Skeletal muscle satellite cell (primary cell): ENCODE measurements around the gene NPIPB8.
"Not testable (repeated sequence)": the region's sequence is repeated elsewhere in the genome, so short reads cannot be mapped to it uniquely, and the experiment has no call there.

Experiments used
- H3K27me3 ChIP-seq: 2 replicates; pipeline ENCODE4 v1.7.0; 2013; ENCODE audit warnings: low read length; ENCODE audit not compliant: control insufficient read depth, insufficient read depth
- H3K36me3 ChIP-seq: 2 replicates; pipeline ENCODE4 v1.7.0; 2013; ENCODE audit warnings: mild to moderate bottlenecking, control low read depth, low read length; ENCODE audit not compliant: insufficient read depth
- H3K4me1 ChIP-seq: 2 replicates; pipeline ENCODE4 v1.7.0; 2013; ENCODE audit warnings: low read length; ENCODE audit not compliant: control insufficient read depth, insufficient read depth
- H3K4me2 ChIP-seq: 2 replicates; pipeline ENCODE4 v1.7.0; 2013; ENCODE audit warnings: mild to moderate bottlenecking, low read length
- H3K4me3 ChIP-seq: 2 replicates; pipeline ENCODE4 v1.7.0; 2013; ENCODE audit warnings: low read length
- H3K9ac ChIP-seq: 2 replicates; pipeline ENCODE4 v1.7.0; 2013; ENCODE audit warnings: mild to moderate bottlenecking, low read depth, low read length, moderate library complexity
- H3K9me3 ChIP-seq: replicated peaks from 2 replicates; pipeline ENCODE4 v1.7.0; 2013; ENCODE audit warnings: mild to moderate bottlenecking, control low read depth, low read length

The NPIPB8 gene

DNA sequence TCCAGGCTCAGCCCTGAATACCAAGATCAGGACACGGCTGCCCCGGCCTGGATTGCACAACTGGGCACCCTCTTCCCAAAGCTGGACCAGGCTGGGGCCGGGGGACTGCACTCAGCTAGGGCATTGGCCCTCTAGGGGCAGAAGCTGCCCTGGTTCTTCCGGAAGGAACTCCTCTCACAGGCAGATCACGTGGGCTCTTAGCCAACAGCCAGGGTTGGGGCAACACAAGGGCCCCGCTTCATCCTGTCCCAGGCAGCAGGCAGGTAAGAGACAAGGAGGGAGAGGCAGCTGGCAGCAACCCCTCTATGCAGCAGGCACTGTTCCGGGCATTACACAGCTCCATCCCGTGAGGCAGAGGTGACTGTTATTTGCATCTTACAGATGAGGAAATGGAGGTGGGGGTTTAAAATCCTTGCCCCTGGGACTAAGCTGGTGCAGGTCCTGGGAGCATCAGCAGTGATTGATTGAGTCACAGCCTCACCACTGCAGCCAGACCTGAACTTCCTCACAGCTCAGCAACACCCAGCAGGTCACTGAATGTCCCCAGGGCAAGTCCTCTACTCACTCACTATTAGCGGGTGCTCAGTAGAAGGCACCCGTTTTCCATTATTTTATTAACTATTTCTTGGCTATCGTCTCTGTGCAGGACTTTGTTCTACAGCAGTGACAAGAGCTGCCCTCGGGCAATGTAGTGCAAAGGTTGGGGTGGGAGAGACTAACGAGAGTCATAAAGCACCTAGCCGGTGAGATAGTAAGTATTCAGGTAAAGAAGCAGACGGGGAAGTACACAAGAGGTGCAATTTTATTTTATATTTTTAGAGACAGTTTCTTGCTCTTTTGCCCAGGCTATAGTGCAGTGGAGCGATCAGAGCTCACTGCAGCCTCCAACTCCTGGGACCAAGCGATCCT is 38.2 kb upstream of the NPIPB8 start:
- not testable (repeated sequence) for H3K4me3 ChIP-seq, H3K4me1 ChIP-seq, H3K36me3 ChIP-seq, H3K4me2 ChIP-seq, H3K9me3 ChIP-seq, H3K9ac ChIP-seq
- peaks cover 22% of the 10 kb centered on the region for H3K27me3 ChIP-seq

DNA sequence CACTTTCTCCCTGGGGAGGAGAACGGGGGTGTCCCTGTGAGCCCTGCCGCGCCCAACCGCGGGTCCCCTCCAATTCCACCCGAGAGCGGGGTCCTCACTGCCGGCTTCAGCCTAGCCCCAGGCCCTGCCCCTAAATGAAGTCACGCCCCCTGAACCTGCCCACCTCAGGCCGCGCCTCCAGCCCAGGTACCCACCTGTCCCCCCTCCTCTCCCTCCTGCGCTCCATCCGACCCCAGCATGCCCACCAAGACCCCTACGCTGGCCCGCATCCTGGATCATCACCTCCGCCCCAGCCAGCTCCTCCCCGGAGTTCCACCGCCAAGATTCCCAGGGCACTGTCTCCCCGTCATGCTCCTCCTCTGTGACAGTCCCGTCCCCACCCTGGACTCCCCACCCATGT is 36.9 kb upstream of the NPIPB8 start:
- H3K4me2 ChIP-seq: not testable (repeated sequence)

DNA sequence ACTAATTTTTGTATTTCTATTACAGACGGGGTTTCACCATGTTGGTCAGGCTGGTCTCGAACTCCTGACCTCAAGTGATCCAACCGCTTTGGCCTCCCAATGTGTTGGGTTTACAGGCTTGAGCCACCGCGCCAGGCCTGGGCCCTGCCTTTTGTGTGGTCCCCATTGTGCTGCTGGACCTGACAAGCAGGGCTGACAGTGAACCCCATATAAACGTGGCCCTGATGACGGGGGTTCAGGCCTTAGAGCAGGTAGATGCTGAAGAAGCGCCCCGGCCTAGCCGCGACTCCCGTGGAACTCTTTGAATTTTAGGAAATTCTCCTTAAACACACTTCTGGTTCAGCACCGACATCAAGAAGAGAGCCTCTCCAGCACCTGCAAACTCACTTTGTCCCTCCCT is 36.3 kb upstream of the NPIPB8 start:
- H3K27me3 ChIP-seq: peaks cover 22% of the 10 kb centered on the region
- not testable (repeated sequence) for H3K4me3 ChIP-seq, H3K9ac ChIP-seq, H3K4me2 ChIP-seq, H3K4me1 ChIP-seq, H3K36me3 ChIP-seq, H3K9me3 ChIP-seq

More for the DNA sequence above, 36.9 kb upstream of the NPIPB8 start:
- H3K27me3 ChIP-seq: peaks cover 22% of the 10 kb centered on the region
- H3K4me3 ChIP-seq, H3K4me1 ChIP-seq, H3K36me3 ChIP-seq, H3K9me3 ChIP-seq, H3K9ac ChIP-seq: not testable (repeated sequence)

- H3K9me3 ChIP-seq, H3K36me3 ChIP-seq, H3K4me3 ChIP-seq, H3K9ac ChIP-seq, H3K4me1 ChIP-seq, H3K4me2 ChIP-seq: not testable (repeated sequence)
- peaks cover 22% of the 10 kb centered on the region for H3K27me3 ChIP-seq
These were observed 35.8 kb upstream of the NPIPB8 start for GRCh38 chr16:28602062-28602461.

DNA sequence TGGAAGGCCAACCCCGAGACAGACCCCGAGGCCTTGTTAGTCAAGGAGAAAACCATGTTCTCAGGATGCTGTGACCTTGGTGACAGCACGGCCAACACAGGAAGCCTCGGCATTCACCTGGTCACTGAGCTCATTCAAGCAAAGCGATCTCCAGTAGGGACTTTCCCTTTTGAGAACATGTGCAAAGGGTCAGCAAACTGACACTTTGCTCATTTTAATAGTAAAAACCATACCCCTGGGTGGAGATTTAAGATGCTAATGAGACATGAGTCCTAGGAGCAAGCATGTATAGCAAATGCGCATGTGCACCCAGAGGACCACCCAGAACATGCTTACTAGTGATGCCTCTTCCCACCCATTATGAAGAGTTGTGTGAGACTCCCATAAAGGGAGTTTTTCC is 35.3 kb upstream of the NPIPB8 start:
- Histone ChIP-seq H3K4me2 (no peak overlapping the region), H3K9ac (no peak overlapping the region), H3K27me3 (peaks cover 20% of the 10 kb centered on the region), H3K9me3 (no peaks in the 10 kb centered on the region), H3K4me3 (no peak overlapping the region), H3K36me3 (no peaks in the 10 kb centered on the region), H3K4me1 (no peaks in the 10 kb centered on the region)

- no peak overlapping the region for H3K4me2 ChIP-seq
- no peaks in the 10 kb centered on the region for H3K4me1 ChIP-seq
- H3K27me3 ChIP-seq: peaks cover 16% of the 10 kb centered on the region
- H3K4me3 ChIP-seq: no peak overlapping the region
- no peaks in the 10 kb centered on the region for H3K9me3 ChIP-seq
- H3K9ac ChIP-seq: no peak overlapping the region
- H3K36me3 ChIP-seq: no peaks in the 10 kb centered on the region
These were observed 34.3 kb upstream of the NPIPB8 start for GRCh38 chr16:28603381-28604185.

- Histone ChIP-seq H3K4me3 (no peak overlapping the region), H3K36me3 (no peaks in the 10 kb centered on the region), H3K27me3 (peaks cover 16% of the 10 kb centered on the region), H3K9ac (no peak overlapping the region), H3K9me3 (no peaks in the 10 kb centered on the region), H3K4me1 (no peaks in the 10 kb centered on the region), H3K4me2 (no peak overlapping the region)
These were observed 33.7 kb upstream of the NPIPB8 start for GRCh38 chr16:28604186-28604565.

DNA sequence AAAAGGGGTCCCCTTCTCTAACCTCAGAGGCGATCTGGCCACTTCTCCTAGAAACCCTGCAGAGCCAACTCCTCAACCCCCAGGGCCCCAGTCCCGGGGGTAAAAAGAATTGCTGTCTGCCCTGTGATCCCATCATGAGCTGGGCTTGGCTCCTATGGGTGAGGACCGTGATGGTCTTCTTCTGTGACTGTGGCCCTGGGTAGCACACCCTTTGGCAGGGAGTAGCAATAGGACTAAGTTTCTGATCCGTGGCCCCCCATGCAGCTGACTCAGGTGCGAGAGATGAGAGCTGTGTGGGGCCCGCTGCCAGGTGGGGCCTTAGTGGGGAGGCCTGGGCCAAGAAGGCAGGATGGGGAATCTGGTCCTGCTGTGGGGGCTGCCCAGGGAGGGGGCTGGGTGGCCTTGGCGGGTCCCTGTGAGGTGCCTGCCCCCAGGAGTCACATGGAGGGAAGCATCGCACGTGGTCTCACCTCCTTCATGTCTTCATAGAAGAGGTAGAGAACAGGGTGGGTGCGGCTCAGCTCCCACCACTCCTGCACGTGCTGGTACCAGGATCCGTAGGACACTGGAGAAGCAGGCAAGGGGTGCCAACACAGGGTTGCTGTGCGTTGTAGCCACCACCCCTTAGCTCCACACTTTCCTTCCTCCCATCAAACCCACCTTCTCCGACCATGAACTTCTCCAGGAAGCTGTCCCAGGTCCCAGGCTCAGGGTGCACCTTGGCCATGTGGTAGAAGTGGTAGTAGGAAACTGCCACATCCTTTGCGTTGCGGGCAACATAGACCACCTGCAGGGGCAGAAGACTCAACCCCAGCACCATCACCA is 31.4 kb upstream of the NPIPB8 start:
- no peaks in the 10 kb centered on the region for H3K36me3 ChIP-seq
- H3K4me1 ChIP-seq: no peaks in the 10 kb centered on the region

DNA sequence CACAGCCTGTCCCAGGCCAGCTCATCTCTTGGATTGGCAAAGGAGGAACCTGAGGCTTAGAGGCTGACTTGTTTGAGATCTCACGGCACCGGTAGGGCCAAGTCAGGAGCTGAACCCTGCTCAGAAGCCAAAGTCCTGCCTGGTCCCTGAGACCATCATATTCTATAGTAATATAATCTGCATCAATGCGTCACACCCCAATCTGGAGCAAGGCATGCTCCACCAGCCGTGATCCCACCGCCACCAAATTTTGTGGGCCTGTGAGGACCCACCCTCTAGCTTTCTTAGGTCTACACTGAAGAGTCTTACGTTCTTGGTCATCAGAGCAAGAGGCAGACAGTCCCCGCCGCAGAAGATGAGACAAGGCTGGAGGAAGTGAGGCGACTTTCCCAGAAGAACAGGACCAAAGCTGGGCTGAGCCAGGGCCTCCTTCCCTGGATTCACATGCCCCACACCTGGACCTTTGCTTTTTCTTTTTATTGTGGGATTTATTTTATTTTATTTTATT is 30.7 kb upstream of the NPIPB8 start:
- peaks cover 16% of the 10 kb centered on the region for H3K27me3 ChIP-seq
- no peak overlapping the region for H3K9ac ChIP-seq
- H3K4me2 ChIP-seq: no peak overlapping the region

More for the DNA sequence above, 31.4 kb upstream of the NPIPB8 start:
- H3K27me3 ChIP-seq: peaks cover 16% of the 10 kb centered on the region
- no peak overlapping the region for H3K9ac ChIP-seq
- H3K4me3 ChIP-seq: no peak overlapping the region
- no peaks in the 10 kb centered on the region for H3K9me3 ChIP-seq
- H3K4me2 ChIP-seq: no peak overlapping the region

GRCh38 chr16:28607681-28608495 is 30.0 kb upstream of the NPIPB8 start:
- H3K4me1 ChIP-seq, H3K4me2 ChIP-seq, H3K9ac ChIP-seq, H3K4me3 ChIP-seq, H3K36me3 ChIP-seq, H3K9me3 ChIP-seq: not testable (repeated sequence)
- peaks cover 12% of the 10 kb centered on the region for H3K27me3 ChIP-seq

More for the DNA sequence above, 30.7 kb upstream of the NPIPB8 start:
- Histone ChIP-seq H3K4me3 (no peak overlapping the region), H3K9me3 (no peaks in the 10 kb centered on the region), H3K4me1 (no peaks in the 10 kb centered on the region), H3K36me3 (no peaks in the 10 kb centered on the region)
